Measurements from ENCODE around the gene DPEP3. TPM values are rescaled to one million over a fixed set of nuclear protein-coding genes. Genes with fewer than 3 reads are reported as not detected.

DPEP3 gene
- total and polyA plus RNA-seq, 2 donors (not counting 1 experiment from before 2014, with no cell fraction given) = 1.9 to 2.0 TPM

- Histone ChIP-seq H3K9me3 (ENCODE audit: control extremely low read depth in 1 of 3, control insufficient read depth in 2 of 3, insufficient read depth in 1 of 3, low read length in 2 of 3) (no peaks in the 10 kb centered on the region), H3K79me2 (ENCODE audit: control insufficient read depth, insufficient read depth, low read length) (peaks cover 7% of the 10 kb centered on the region), H3K4me3 (ENCODE audit: control extremely low read depth in 1 of 5, extremely low read depth in 1 of 5, insufficient read depth in 1 of 5, low read depth in 2 of 5, low read length in 4 of 5) (no peak overlapping the region), H3K4me2 (replicated peaks; ENCODE audit: low read depth, low read length, poor library complexity, severe bottlenecking) (no peak overlapping the region), H3K27me3 (replicated peaks in 1 of 4; ENCODE audit: control extremely low read depth in 1 of 4, control insufficient read depth in 3 of 4, insufficient read depth in 4 of 4, low read length in 3 of 4) (no peaks in the 10 kb centered on the region), H4K20me1 (ENCODE audit: control insufficient read depth, insufficient read depth, low read length, poor library complexity, severe bottlenecking) (no peaks in the 10 kb centered on the region), H3K36me3 (replicated peaks in 1 of 2; ENCODE audit: control extremely low read depth in 1 of 2, control insufficient read depth in 1 of 2, extremely low read depth in 1 of 2, insufficient read depth in 2 of 2, low read length in 1 of 2) (peaks cover 0 to 12% of the 10 kb centered on the region in 2 experiments), H3K4me1 (ENCODE audit: control insufficient read depth in 2 of 2, insufficient read depth in 2 of 2, low read length in 2 of 2) (no peaks in the 10 kb centered on the region), H2AFZ (ENCODE audit: insufficient read depth, low read depth, low read length, poor library complexity, severe bottlenecking) (no peak overlapping the region), H3K9ac (ENCODE audit: low read length) (no peak overlapping the region), H3K27ac (ENCODE audit: low read length in 2 of 2) (no peak overlapping the region)
- WGBS (ENCODE audit: insufficient coverage) = 93% methylated on average over 10 of the region's 11 CpGs
- intact Hi-C loops (cut with micrococcal nuclease) = no loop called here
- H3K9me3 Mint-ChIP-seq (ENCODE audit: insufficient read depth) = no peaks in the 10 kb centered on the region
- no peak overlapping the region for H3K27ac Mint-ChIP-seq
- TF ChIP-seq CTCF (IDR thresholded peaks at IDR 0.05) (no peak), EZH2 (IDR thresholded peaks at IDR 0.05; ENCODE audit: borderline replicate concordance, insufficient read depth, low read depth, low read length, poor library complexity, severe bottlenecking) (no peak)
- no peaks in the 10 kb centered on the region for H3K4me1 Mint-ChIP-seq
- no peaks in the 10 kb centered on the region for H3K27me3 Mint-ChIP-seq
- H3K4me3 Mint-ChIP-seq = no peak overlapping the region
- DNase-seq (no peak), ATAC-seq (ENCODE audit: low read depth) (no peak)
- POLR2A ChIA-PET = no interaction called here
- CTCF ChIA-PET = interaction anchor here (1.2 to 2.6 kb wide), 2 partner anchors 8 to 66 kb away, joined by 3 to 7 read pairs; no protein-coding TSS in a partner anchor
Observed at GRCh38 chr16:67949645-67950044, 30.7 kb downstream of the DPEP3 start.

GRCh38 chr16:67948015-67948414 lies 32.3 kb downstream of the DPEP3 start:
- Histone ChIP-seq H3K4me2 (replicated peaks; ENCODE audit: low read depth, low read length, poor library complexity, severe bottlenecking) (no peak overlapping the region), H3K27me3 (replicated peaks in 1 of 4; ENCODE audit: control extremely low read depth in 1 of 4, control insufficient read depth in 3 of 4, insufficient read depth in 4 of 4, low read length in 3 of 4) (no peaks in the 10 kb centered on the region), H3K79me2 (ENCODE audit: control insufficient read depth, insufficient read depth, low read length) (peaks cover 19% of the 10 kb centered on the region), H3K4me3 (ENCODE audit: control extremely low read depth in 1 of 5, extremely low read depth in 1 of 5, insufficient read depth in 1 of 5, low read depth in 2 of 5, low read length in 4 of 5) (no peak overlapping the region), H3K4me1 (ENCODE audit: control insufficient read depth in 2 of 2, insufficient read depth in 2 of 2, low read length in 2 of 2) (no peaks in the 10 kb centered on the region), H3K27ac (ENCODE audit: low read length in 2 of 2) (no peak overlapping the region), H4K20me1 (ENCODE audit: control insufficient read depth, insufficient read depth, low read length, poor library complexity, severe bottlenecking) (no peaks in the 10 kb centered on the region), H3K9ac (ENCODE audit: low read length) (no peak overlapping the region), H3K9me3 (ENCODE audit: control extremely low read depth in 1 of 3, control insufficient read depth in 2 of 3, insufficient read depth in 1 of 3, low read length in 2 of 3) (no peaks in the 10 kb centered on the region), H3K36me3 (replicated peaks in 1 of 2; ENCODE audit: control extremely low read depth in 1 of 2, control insufficient read depth in 1 of 2, extremely low read depth in 1 of 2, insufficient read depth in 2 of 2, low read length in 1 of 2) (peaks cover 0 to 15% of the 10 kb centered on the region in 2 experiments), H2AFZ (ENCODE audit: insufficient read depth, low read depth, low read length, poor library complexity, severe bottlenecking) (no peak overlapping the region)
- POLR2A ChIA-PET = no interaction called here
- Mint-ChIP-seq H3K9me3 (ENCODE audit: insufficient read depth) (no peaks in the 10 kb centered on the region), H3K27ac (no peak overlapping the region), H3K27me3 (no peaks in the 10 kb centered on the region), H3K4me1 (no peaks in the 10 kb centered on the region), H3K4me3 (no peak overlapping the region)
- no peak for ATAC-seq (ENCODE audit: low read depth)
- intact Hi-C loops (cut with micrococcal nuclease) = no loop called here
- TF ChIP-seq CTCF (IDR thresholded peaks at IDR 0.05) (no peak), EZH2 (IDR thresholded peaks at IDR 0.05; ENCODE audit: borderline replicate concordance, insufficient read depth, low read depth, low read length, poor library complexity, severe bottlenecking) (no peak)
- CTCF ChIA-PET = no interaction called here
- no peak for DNase-seq
- 98% methylated on average over 14 of the region's 15 CpGs for WGBS (ENCODE audit: insufficient coverage)
